Neural cell (in vitro differentiated cells): ENCODE data around the gene HBM.
"Not testable (repeated sequence)": the region's sequence is repeated elsewhere in the genome, so short reads cannot be mapped to it uniquely, and the experiment has no call there.

Experiments used
- EZH2 ChIP-seq: fragments of 200-600, 300-800 bp; shearing (Covaris generic), sonication (generic); IDR thresholded peaks from 2 replicates; pipeline ENCODE4 v1.6.1; 2014; ENCODE audit warnings: antibody characterized with exemption, low read length, borderline replicate concordance, mild to moderate bottlenecking; ENCODE audit not compliant: insufficient read depth, poor library complexity, severe bottlenecking
- POLR2AphosphoS5 ChIP-seq: IDR thresholded peaks from 2 replicates; pipeline ENCODE4 v1.6.1; 2012
- RAD21 ChIP-seq: fragments of 450-650 bp; conservative IDR thresholded peaks from 2 replicates; pipeline ENCODE4 v1.6.1; 2014; ENCODE audit warnings: antibody characterized with exemption, mild to moderate bottlenecking, moderate library complexity
- SMC3 ChIP-seq: fragments of 450-650 bp; conservative IDR thresholded peaks from 2 replicates; pipeline ENCODE4 v1.6.1; 2014; ENCODE audit warnings: antibody characterized with exemption, mild to moderate bottlenecking, moderate library complexity; ENCODE audit not compliant: poor library complexity
- TF ChIP-seq, protein P1 (sequence below): fragments of 450-650 bp; IDR thresholded peaks from 2 replicates; pipeline ENCODE4 v1.5.1; 2014; ENCODE audit warnings: antibody characterized with exemption, mild to moderate bottlenecking, moderate library complexity; ENCODE audit not compliant: poor library complexity, severe bottlenecking

DNA sequence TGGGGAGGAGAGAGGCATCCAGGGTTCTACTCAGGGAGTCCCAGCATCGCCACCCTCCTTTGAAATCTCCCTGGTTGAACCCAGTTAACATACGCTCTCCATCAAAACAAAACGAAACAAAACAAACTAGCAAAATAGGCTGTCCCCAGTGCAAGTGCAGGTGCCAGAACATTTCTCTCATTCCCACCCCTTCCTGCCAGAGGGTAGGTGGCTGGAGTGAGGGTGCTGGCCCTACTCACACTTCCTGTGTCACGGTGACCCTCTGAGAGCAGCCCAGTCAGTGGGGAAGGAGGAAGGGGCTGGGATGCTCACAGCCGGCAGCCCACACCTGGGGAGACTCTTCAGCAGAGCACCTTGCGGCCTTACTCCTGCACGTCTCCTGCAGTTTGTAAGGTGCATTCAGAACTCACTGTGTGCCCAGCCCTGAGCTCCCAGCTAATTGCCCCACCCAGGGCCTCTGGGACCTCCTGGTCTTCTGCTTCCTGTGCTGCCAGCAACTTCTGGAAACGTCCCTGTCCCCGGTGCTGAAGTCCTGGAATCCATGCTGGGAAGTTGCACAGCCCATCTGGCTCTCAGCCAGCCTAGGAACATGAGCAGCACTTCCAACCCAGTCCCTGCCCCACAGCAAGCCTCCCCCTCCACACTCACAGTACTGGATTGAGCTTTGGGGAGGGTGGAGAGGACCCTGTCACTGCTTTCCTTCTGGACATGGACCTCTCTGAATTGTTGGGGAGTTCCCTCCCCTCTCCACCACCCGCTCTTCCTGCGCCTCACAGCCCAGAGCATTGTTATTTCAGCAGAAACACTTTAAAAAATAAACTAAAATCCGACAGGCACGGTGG is 8.4 kb downstream of the HBM start:
- TF ChIP-seq, protein P1, sequence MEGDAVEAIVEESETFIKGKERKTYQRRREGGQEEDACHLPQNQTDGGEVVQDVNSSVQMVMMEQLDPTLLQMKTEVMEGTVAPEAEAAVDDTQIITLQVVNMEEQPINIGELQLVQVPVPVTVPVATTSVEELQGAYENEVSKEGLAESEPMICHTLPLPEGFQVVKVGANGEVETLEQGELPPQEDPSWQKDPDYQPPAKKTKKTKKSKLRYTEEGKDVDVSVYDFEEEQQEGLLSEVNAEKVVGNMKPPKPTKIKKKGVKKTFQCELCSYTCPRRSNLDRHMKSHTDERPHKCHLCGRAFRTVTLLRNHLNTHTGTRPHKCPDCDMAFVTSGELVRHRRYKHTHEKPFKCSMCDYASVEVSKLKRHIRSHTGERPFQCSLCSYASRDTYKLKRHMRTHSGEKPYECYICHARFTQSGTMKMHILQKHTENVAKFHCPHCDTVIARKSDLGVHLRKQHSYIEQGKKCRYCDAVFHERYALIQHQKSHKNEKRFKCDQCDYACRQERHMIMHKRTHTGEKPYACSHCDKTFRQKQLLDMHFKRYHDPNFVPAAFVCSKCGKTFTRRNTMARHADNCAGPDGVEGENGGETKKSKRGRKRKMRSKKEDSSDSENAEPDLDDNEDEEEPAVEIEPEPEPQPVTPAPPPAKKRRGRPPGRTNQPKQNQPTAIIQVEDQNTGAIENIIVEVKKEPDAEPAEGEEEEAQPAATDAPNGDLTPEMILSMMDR = not testable (repeated sequence)
- TF ChIP-seq RAD21, POLR2AphosphoS5, EZH2, SMC3: not testable (repeated sequence)
